SK-N-SH (cell line): ENCODE measurements around the gene KCND3. TPM values are rescaled to one million over a fixed set of nuclear protein-coding genes. Genes with fewer than 3 reads are reported as not detected.

ENCODE experiments used
- CTCF ChIA-PET: fragments of 300-600, 350-600 bp; formaldehyde crosslinking; extraction: SDS; loops from one replicate; lab custom pipeline; 2021; lab: Yijun Ruan, JAX
- POLR2A ChIA-PET: fragments of 350-600 bp; sonication (Branson Sonifier 250); formaldehyde crosslinking; extraction: SDS; loops from one replicate; lab custom pipeline; 2020; ENCODE audit warnings: antibody characterized with exemption, inconsistent platforms; lab: Yijun Ruan, JAX
- DNase-seq: peaks from one replicate; pipeline ENCODE4 v3.0.0; 2012
- H2AFZ ChIP-seq: fragments of 200-600 bp; sonication (generic); 2 replicates; pipeline ENCODE4 v1.8.1; 2016; ENCODE audit warnings: antibody characterized with exemption, mild to moderate bottlenecking, low read depth
- H3F3A ChIP-seq: fragments of 200-600 bp; sonication (generic); replicated peaks from 2 replicates; pipeline ENCODE3; 2016; ENCODE audit warnings: antibody characterized with exemption, mild to moderate bottlenecking; ENCODE audit not compliant: insufficient read depth
- H3K27ac ChIP-seq, 2 experiments: fragments of 200-500 bp in 1 of 2; fragments of 200-600 bp in 1 of 2; sonication (Bioruptor generic) in 1 of 2; sonication (generic), shearing (Covaris generic) in 1 of 2; 2 replicates each; pipeline versions ENCODE4 v1.5.1 to v1.6.1; 2014 to 2016; ENCODE audit warnings: low read depth in 2 of 2, inconsistent platforms in 1 of 2, low read length in 1 of 2, mild to moderate bottlenecking in 1 of 2, mixed read lengths in 1 of 2
- H3K27me3 ChIP-seq: fragments of 200-600 bp; sonication (generic), shearing (Covaris generic); 2 replicates; pipeline ENCODE4 v1.6.1; 2016; ENCODE audit warnings: mixed run types; ENCODE audit not compliant: insufficient read depth
- H3K36me3 ChIP-seq, 2 experiments: fragments of 200-500 bp in 1 of 2; fragments of 200-600 bp in 1 of 2; sonication (Bioruptor generic) in 1 of 2; sonication (generic) in 1 of 2; replicated peaks in 1 of 2; 2 replicates each; pipeline versions ENCODE3 to v1.5.1; 2014 to 2016; ENCODE audit warnings: low read length in 1 of 2, mild to moderate bottlenecking in 1 of 2; ENCODE audit not compliant: insufficient read depth in 2 of 2, control insufficient read depth in 1 of 2
- H3K4me1 ChIP-seq, 2 experiments: fragments of 200-500 bp in 1 of 2; fragments of 200-600 bp in 1 of 2; sonication (Bioruptor generic) in 1 of 2; sonication (generic), shearing (Covaris generic) in 1 of 2; 2 replicates each; pipeline versions ENCODE4 v1.5.1 to v1.6.1; 2014 to 2016; ENCODE audit warnings: low read depth in 1 of 2, low read length in 1 of 2, mixed run types in 1 of 2; ENCODE audit not compliant: insufficient read depth in 2 of 2, control insufficient read depth in 1 of 2
- H3K4me2 ChIP-seq: fragments of 200-600 bp; sonication (generic), shearing (Covaris generic); 2 replicates; pipeline ENCODE4 v1.6.1; 2017; ENCODE audit warnings: mixed run types
- H3K4me3 ChIP-seq, 2 experiments: fragments of 200-500 bp in 1 of 2; fragments of 200-600 bp in 1 of 2; sonication (Bioruptor generic) in 1 of 2; sonication (generic), shearing (Covaris generic) in 1 of 2; 2 replicates each; pipeline versions ENCODE4 v1.5.1 to v1.8.1; 2014 to 2016; ENCODE audit warnings: low read depth in 2 of 2, inconsistent platforms in 1 of 2, low read length in 1 of 2, mild to moderate bottlenecking in 1 of 2, mixed read lengths in 1 of 2, moderate library complexity in 1 of 2
- H3K79me2 ChIP-seq: fragments of 200-600 bp; sonication (generic); 2 replicates; pipeline ENCODE4 v1.8.1; 2017; ENCODE audit warnings: mild to moderate bottlenecking; ENCODE audit not compliant: insufficient read depth
- H3K9ac ChIP-seq: fragments of 200-600 bp; sonication (generic); 2 replicates; pipeline ENCODE4 v1.6.1; 2017; ENCODE audit warnings: mixed run types
- H3K9me2 ChIP-seq: fragments of 200-600 bp; sonication (generic); 2 replicates; pipeline ENCODE4 v1.6.1; 2017; ENCODE audit warnings: mixed run types
- H3K9me3 ChIP-seq: fragments of 200-600 bp; sonication (generic); 2 replicates; pipeline ENCODE4 v1.6.1; 2017; ENCODE audit warnings: mixed run types, mild to moderate bottlenecking, moderate library complexity
- H4K20me1 ChIP-seq: fragments of 200-600 bp; sonication (generic); 2 replicates; pipeline ENCODE4 v1.6.1; 2017; ENCODE audit warnings: mild to moderate bottlenecking, mixed run types; ENCODE audit not compliant: insufficient read depth
- EP300 ChIP-seq, 2 experiments: IDR thresholded peaks; 2 replicates each; pipeline versions ENCODE4 v1.4.0 to v1.6.1; 2012; ENCODE audit warnings: borderline replicate concordance in 1 of 2, low read depth in 1 of 2, low read length in 1 of 2
- FOXJ3 ChIP-seq: sonication (generic); formaldehyde crosslinking; IDR thresholded peaks from 2 replicates; pipeline ENCODE4 v1.5.1; 2020; ENCODE audit warnings: mild to moderate bottlenecking, missing genetic modification reagents
- IRF3 ChIP-seq: fragments of 150-350 bp; IDR thresholded peaks from 2 replicates; pipeline ENCODE4 v1.6.1; 2016; ENCODE audit warnings: mild to moderate bottlenecking, low read depth, low read length
- POLR2AphosphoS5 ChIP-seq: IDR thresholded peaks from 2 replicates; pipeline ENCODE4 v1.6.1; 2012; ENCODE audit warnings: low read depth, low read length
- RXRA ChIP-seq: IDR thresholded peaks from 2 replicates; pipeline ENCODE4 v1.4.0; 2012; ENCODE audit warnings: low read depth, mild to moderate bottlenecking, borderline replicate concordance
- SMC3 ChIP-seq: IDR thresholded peaks from 2 replicates; pipeline ENCODE4 v1.6.1; 2012; ENCODE audit warnings: low read depth, low read length, improper control_type of control experiment
- TAF1 ChIP-seq: IDR thresholded peaks from 2 replicates; pipeline ENCODE4 v1.6.1; 2012; ENCODE audit warnings: low read depth, mild to moderate bottlenecking, low read length, moderate library complexity, borderline replicate concordance
- TEAD4 ChIP-seq: IDR thresholded peaks from 2 replicates; pipeline ENCODE4 v1.4.0; 2012; ENCODE audit warnings: mild to moderate bottlenecking, borderline replicate concordance; ENCODE audit not compliant: insufficient read depth
- WGBS: methylation state at CpG from one replicate; pipeline ENCODE4 v1.1.6; 2017; ENCODE audit warnings: low lambda C conversion rate; 5-methylcytosine and 5-hydroxymethylcytosine counted together
- polyA plus RNA-seq, 3 experiments: library from polyadenylated mRNA; depleted of rRNA; stranded (reverse); fragments of >200 nt; gene quantifications; 2 replicates each; pipeline ENCODE4 v1.2.3, GENCODE V29; 2012
- TF ChIP-seq, protein P1 (sequence below): IDR thresholded peaks from 2 replicates; pipeline ENCODE4 v1.4.0; 2012; ENCODE audit warnings: low read depth, borderline replicate concordance
- TF ChIP-seq, protein P2 (sequence below): IDR thresholded peaks from 2 replicates; pipeline ENCODE4 v1.4.0; 2012; ENCODE audit warnings: low read depth, borderline replicate concordance

The KCND3 gene
- polyA plus RNA-seq, 1 of the 3 experiments (the other 2 are of a cell fraction) = not detected

DNA sequence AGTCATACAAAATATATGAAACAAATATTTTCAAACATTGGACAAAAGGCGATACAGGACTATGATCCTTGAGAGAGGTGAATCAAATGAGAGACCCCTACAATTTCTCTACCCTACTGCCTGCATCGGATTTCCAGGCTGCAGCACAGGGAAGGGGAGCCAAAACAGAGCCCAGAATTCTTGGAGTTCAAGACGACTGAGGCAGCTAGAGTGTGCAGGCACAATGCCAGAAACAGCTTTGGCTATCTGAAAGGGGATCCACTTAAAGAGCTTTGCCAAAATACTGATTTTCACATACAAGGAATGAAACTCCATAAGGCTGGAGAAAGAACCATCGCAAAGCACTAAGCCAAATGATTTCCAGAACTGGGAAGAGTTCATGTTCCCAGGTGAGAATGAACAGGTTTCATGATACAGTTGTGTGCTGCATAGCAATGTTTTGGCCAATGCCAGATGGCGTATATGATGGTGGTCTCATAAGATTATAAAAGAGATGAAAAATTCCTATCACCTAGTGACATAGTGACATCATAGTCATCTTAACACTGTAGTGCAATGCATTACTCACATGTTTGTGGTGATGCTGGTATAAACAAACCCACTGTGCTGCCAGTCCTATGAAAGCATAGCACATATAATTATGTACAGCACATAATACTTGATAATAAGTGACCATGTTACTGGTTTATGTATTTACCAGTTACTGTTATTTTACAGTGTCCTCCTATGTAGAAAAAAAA is 77.5 kb downstream of the KCND3 start (continued):
- TF ChIP-seq, protein P1, sequence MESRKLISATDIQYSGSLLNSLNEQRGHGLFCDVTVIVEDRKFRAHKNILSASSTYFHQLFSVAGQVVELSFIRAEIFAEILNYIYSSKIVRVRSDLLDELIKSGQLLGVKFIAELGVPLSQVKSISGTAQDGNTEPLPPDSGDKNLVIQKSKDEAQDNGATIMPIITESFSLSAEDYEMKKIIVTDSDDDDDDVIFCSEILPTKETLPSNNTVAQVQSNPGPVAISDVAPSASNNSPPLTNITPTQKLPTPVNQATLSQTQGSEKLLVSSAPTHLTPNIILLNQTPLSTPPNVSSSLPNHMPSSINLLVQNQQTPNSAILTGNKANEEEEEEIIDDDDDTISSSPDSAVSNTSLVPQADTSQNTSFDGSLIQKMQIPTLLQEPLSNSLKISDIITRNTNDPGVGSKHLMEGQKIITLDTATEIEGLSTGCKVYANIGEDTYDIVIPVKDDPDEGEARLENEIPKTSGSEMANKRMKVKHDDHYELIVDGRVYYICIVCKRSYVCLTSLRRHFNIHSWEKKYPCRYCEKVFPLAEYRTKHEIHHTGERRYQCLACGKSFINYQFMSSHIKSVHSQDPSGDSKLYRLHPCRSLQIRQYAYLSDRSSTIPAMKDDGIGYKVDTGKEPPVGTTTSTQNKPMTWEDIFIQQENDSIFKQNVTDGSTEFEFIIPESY = no peak
- TF ChIP-seq FOXJ3 (CRISPR knock-in tag) (no peak), TAF1 (no peak), TEAD4 (no peak), RXRA (no peak), SMC3 (no peak)
- TF ChIP-seq, protein P2, sequence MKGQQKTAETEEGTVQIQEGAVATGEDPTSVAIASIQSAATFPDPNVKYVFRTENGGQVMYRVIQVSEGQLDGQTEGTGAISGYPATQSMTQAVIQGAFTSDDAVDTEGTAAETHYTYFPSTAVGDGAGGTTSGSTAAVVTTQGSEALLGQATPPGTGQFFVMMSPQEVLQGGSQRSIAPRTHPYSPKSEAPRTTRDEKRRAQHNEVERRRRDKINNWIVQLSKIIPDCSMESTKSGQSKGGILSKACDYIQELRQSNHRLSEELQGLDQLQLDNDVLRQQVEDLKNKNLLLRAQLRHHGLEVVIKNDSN = no peak

DNA sequence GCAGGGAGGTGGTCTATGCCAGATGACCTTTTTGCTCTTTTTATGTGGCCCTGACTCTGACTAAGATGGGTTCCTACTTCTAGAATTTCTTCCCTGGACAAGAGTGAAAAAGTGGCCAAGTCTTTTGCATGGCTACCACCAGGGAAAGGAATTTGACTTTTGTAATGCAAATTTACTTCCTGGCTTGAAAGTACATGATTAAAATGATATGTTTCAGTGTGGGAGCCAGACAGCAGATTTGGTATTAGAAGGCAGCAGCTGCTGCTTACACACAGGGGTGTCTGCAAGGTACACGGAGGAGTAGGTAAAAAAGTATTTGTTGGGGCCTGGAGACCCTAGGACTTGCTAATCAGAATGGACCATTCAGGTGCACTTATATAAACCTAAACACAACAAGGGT is 78.4 kb downstream of the KCND3 start:
- whole genome bisulfite sequencing = 35% methylated on average over 1 of the region's 1 CpG
- H4K20me1 ChIP-seq = no peaks in the 10 kb centered on the region

More for the DNA sequence above, 78.4 kb downstream of the KCND3 start:
- Histone ChIP-seq H3K4me3 (no peak overlapping the region), H2AFZ (no peak overlapping the region), H3K27me3 (peaks cover 3% of the 10 kb centered on the region), H3K79me2 (no peaks in the 10 kb centered on the region), H3K9ac (no peak overlapping the region), H3K4me1 (no peaks in the 10 kb centered on the region), H3F3A (no peaks in the 10 kb centered on the region), H3K36me3 (no peaks in the 10 kb centered on the region), H3K9me3 (no peaks in the 10 kb centered on the region), H3K27ac (no peak overlapping the region), H3K9me2 (no peaks in the 10 kb centered on the region), H3K4me2 (no peak overlapping the region)
- ChIA-PET POLR2A (no interaction called here), CTCF (no interaction called here)
- TF ChIP-seq EP300 (IDR thresholded peaks at IDR 0.05; ENCODE audit: borderline replicate concordance in 1 of 2, low read depth in 1 of 2, low read length in 1 of 2) = no peak
- no peak for TF ChIP-seq IRF3
- TF ChIP-seq, protein P1 = no peak
- TF ChIP-seq POLR2AphosphoS5 = no peak
- DNase-seq = no peak
